BE2C (cell line): ENCODE measurements around the gene CDH20.
A peak's percentile ranks its signal among the peaks of the same experiment; 100 is the strongest.

Experiments
- DNase-seq: peaks from one replicate; pipeline ENCODE4 v3.0.0-alpha.2; 2020
- H3K27me3 ChIP-seq: fragments of 250-450 bp; sonication (Bioruptor Pico); 2 replicates; pipeline ENCODE4 v1.5.1; 2020; ENCODE audit warnings: mild to moderate bottlenecking
- H3K36me3 ChIP-seq: fragments of 250-450 bp; sonication (Bioruptor Pico); 2 replicates; pipeline ENCODE4 v1.5.1; 2020; ENCODE audit warnings: mild to moderate bottlenecking
- H3K4me1 ChIP-seq: fragments of 250-450 bp; sonication (Bioruptor Pico); 2 replicates; pipeline ENCODE4 v1.5.1; 2020
- H3K4me3 ChIP-seq: 2 replicates; pipeline ENCODE4 v1.5.1; 2011; ENCODE audit warnings: low read depth, low read length
- H3K9me3 ChIP-seq: fragments of 250-450 bp; sonication (Bioruptor Pico); 2 replicates; pipeline ENCODE4 v1.5.1; 2020
- CTCF ChIP-seq: IDR thresholded peaks from 2 replicates; pipeline ENCODE4 v1.5.1; 2012; ENCODE audit warnings: mild to moderate bottlenecking, low read depth, low read length

The CDH20 gene

GRCh38 chr18:61551586-61551985 lies 218.4 kb downstream of the CDH20 start:
- no peak overlapping the region for H3K4me3 ChIP-seq
- H3K4me1 ChIP-seq, result no peaks in the 10 kb centered on the region
- TF ChIP-seq CTCF, result peak; percentile 67
- peak; percentile 20 for DNase-seq
- H3K27me3 ChIP-seq, result no peaks in the 10 kb centered on the region
- H3K36me3 ChIP-seq, result no peaks in the 10 kb centered on the region
- no peaks in the 10 kb centered on the region for H3K9me3 ChIP-seq

- Histone ChIP-seq H3K4me1 (no peaks in the 10 kb centered on the region), H3K4me3 (no peak overlapping the region), H3K27me3 (no peaks in the 10 kb centered on the region), H3K36me3 (no peaks in the 10 kb centered on the region), H3K9me3 (no peaks in the 10 kb centered on the region)
- no peak for DNase-seq
- no peak for TF ChIP-seq CTCF
Observed at GRCh38 chr18:61553045-61553659, 219.9 kb downstream of the CDH20 start.

GRCh38 chr18:61554117-61554776 lies 221.0 kb downstream of the CDH20 start:
- Histone ChIP-seq H3K36me3 (no peaks in the 10 kb centered on the region), H3K9me3 (no peaks in the 10 kb centered on the region), H3K27me3 (no peaks in the 10 kb centered on the region), H3K4me1 (no peaks in the 10 kb centered on the region), H3K4me3 (no peak overlapping the region)
- no peak for DNase-seq
- no peak for TF ChIP-seq CTCF

- Histone ChIP-seq H3K9me3 (no peaks in the 10 kb centered on the region), H3K4me3 (no peak overlapping the region), H3K4me1 (no peaks in the 10 kb centered on the region), H3K36me3 (no peaks in the 10 kb centered on the region), H3K27me3 (no peaks in the 10 kb centered on the region)
- TF ChIP-seq CTCF, result no peak
- no peak for DNase-seq
Observed at GRCh38 chr18:61554946-61555361, 221.7 kb downstream of the CDH20 start.

- no peak overlapping the region for H3K4me3 ChIP-seq
- TF ChIP-seq CTCF, result no peak
- H3K27me3 ChIP-seq, result no peaks in the 10 kb centered on the region
- H3K4me1 ChIP-seq, result no peaks in the 10 kb centered on the region
- no peaks in the 10 kb centered on the region for H3K36me3 ChIP-seq
- no peaks in the 10 kb centered on the region for H3K9me3 ChIP-seq
- DNase-seq, result no peak
Observed at GRCh38 chr18:61556316-61556715, 223.1 kb downstream of the CDH20 start.

GRCh38 chr18:61556862-61557261 lies 223.6 kb downstream of the CDH20 start:
- Histone ChIP-seq H3K4me3 (no peak overlapping the region), H3K4me1 (no peaks in the 10 kb centered on the region), H3K27me3 (no peaks in the 10 kb centered on the region), H3K9me3 (no peaks in the 10 kb centered on the region), H3K36me3 (no peaks in the 10 kb centered on the region)
- DNase-seq, result no peak
- no peak for TF ChIP-seq CTCF
